Measurements from ENCODE around the gene NXNL1.

- TF ChIP-seq REST (IDR thresholded peaks at IDR 0.05; ENCODE audit: low read depth): no peak
- TF ChIP-seq ZNF274 (IDR thresholded peaks at IDR 0.05; ENCODE audit: low read depth, low read length): no peak
- no peak for TF ChIP-seq CTCF (IDR thresholded peaks at IDR 0.05 in 2 of 3, conservative IDR thresholded peaks at IDR 0.05 in 1 of 3; ENCODE audit: borderline replicate concordance in 1 of 3, insufficient read depth in 1 of 3, low read depth in 2 of 3, low read length in 2 of 3)
- TF ChIP-seq EGR1 (IDR thresholded peaks at IDR 0.05; ENCODE audit: low read depth): no peak
- no peak for TF ChIP-seq POLR2A (IDR thresholded peaks at IDR 0.05; ENCODE audit: borderline replicate concordance, extremely low read depth, insufficient read depth, insufficient read length)
Observed at GRCh38 chr19:17481986-17482385, 21.3 kb upstream of the NXNL1 start.
